Stimulated activated CD4-positive, alpha-beta T cell treated with anti-CD3 and anti-CD28 coated beads, Interleukin-15, amount 100 ng/mL, for 24 hours (primary cell): ENCODE data around the gene PTPRM.
"Not testable (repeated sequence)": the region's sequence is repeated elsewhere in the genome, so short reads cannot be mapped to it uniquely, and the experiment has no call there.

Source experiments
- DNase-seq: peaks from one replicate; pipeline ENCODE4 v3.0.0-alpha.2; 2020

Gene PTPRM

GRCh38 chr18:8029061-8029460 lies 461.9 kb downstream of the PTPRM start:
- DNase-seq = no peak

GRCh38 chr18:8029731-8030130 lies 462.6 kb downstream of the PTPRM start:
- no peak for DNase-seq

GRCh38 chr18:8030201-8030600 lies 463.1 kb downstream of the PTPRM start:
- DNase-seq = no peak

- DNase-seq = no peak
These were observed 464.4 kb downstream of the PTPRM start for GRCh38 chr18:8031496-8031895.

GRCh38 chr18:8034674-8035073 lies 467.6 kb downstream of the PTPRM start:
- DNase-seq = no peak

GRCh38 chr18:8036551-8036950 lies 469.4 kb downstream of the PTPRM start:
- DNase-seq = no peak

- no peak for DNase-seq
These were observed 470.2 kb downstream of the PTPRM start for GRCh38 chr18:8037296-8037695.

- DNase-seq = no peak
These were observed 472.9 kb downstream of the PTPRM start for GRCh38 chr18:8040021-8040420.

GRCh38 chr18:8041526-8042111 lies 474.5 kb downstream of the PTPRM start:
- no peak for DNase-seq

GRCh38 chr18:8044004-8044403 lies 476.9 kb downstream of the PTPRM start:
- DNase-seq = no peak

- DNase-seq = no peak
These were observed 478.2 kb downstream of the PTPRM start for GRCh38 chr18:8045160-8045883.

- DNase-seq = peak; percentile 63
These were observed 478.8 kb downstream of the PTPRM start for GRCh38 chr18:8045884-8046281.

- DNase-seq = no peak
These were observed 479.3 kb downstream of the PTPRM start for GRCh38 chr18:8046441-8046840.

- DNase-seq = no peak
These were observed 482.0 kb downstream of the PTPRM start for GRCh38 chr18:8049147-8049546.

- no peak for DNase-seq
These were observed 483.7 kb downstream of the PTPRM start for GRCh38 chr18:8050616-8051329.

GRCh38 chr18:8051453-8051852 lies 484.3 kb downstream of the PTPRM start:
- DNase-seq = no peak

- no peak for DNase-seq
These were observed 485.2 kb downstream of the PTPRM start for GRCh38 chr18:8052237-8052701.

- DNase-seq = no peak
These were observed 489.6 kb downstream of the PTPRM start for GRCh38 chr18:8056723-8057122.

- DNase-seq = not testable (repeated sequence)
These were observed 496.0 kb downstream of the PTPRM start for GRCh38 chr18:8063152-8063551.

- no peak for DNase-seq
These were observed 496.6 kb downstream of the PTPRM start for GRCh38 chr18:8063733-8064132.

- DNase-seq = no peak
These were observed 498.2 kb downstream of the PTPRM start for GRCh38 chr18:8065284-8065683.

GRCh38 chr18:8065773-8066172 lies 498.7 kb downstream of the PTPRM start:
- no peak for DNase-seq

GRCh38 chr18:8069708-8070107 lies 502.6 kb downstream of the PTPRM start:
- no peak for DNase-seq

GRCh38 chr18:8073167-8073566 lies 506.1 kb downstream of the PTPRM start:
- no peak for DNase-seq
